GM04503 (cell line): ENCODE measurements around the gene NCKAP5.

Source experiments
- DNase-seq: peaks from one replicate; pipeline ENCODE4 v3.0.0-alpha.2; 2012; ENCODE audit warnings: low read depth

The NCKAP5 gene

DNA sequence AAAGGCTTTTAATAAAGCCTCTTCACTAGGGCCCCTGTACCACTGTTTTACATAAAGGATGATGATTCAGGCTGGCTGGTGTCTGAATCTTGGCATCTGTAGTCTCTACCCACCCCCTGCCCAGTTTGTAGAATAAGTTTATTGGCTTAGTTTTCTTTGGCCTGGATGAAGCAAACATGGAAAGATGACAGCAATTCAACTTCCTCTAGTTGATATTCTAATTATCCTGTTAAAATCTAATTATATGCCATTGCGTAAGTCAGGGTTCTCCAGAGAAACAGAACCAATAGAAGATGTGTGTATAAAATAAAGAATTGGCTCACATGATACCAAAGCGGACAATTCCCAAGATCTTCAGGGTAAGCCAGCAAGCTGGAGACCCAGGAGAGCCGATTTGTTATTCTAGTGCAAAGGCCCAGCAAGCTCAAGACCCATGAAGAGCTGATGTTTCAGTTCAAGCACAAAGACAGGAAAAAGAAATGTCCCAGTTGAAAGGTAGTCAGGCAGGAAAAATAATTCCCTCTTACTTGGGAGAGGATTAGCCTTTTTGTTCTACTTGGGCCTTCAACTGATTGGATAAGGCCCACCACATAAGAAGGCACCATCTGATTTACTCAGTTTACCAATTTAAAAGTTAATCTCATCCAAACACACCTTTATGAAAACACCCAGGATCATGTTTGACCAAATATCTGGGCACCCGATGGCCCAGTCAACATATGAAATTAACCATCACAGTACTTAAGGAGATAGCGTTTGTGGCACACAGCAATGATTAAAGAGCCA, 815.6 kb downstream of the NCKAP5 start:
- DNase-seq, result no peak

DNA sequence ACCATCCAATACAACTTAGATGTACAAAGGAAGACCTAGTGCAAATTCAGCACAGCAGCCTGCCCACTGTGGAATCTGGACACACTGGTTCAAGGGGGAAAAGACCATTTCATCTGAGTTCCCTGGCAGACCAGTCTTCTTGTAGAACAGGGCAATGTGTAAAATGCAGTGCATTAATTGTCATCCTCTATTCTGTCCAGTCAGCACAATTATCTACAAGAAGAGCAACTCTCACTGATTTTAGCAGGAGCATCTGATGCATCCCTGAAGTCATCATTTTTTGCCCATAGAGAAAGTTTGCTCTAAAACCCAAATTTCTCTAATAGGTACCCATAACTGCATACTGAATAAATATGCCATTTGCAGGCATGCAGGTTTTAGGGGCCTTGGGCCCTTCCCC, 816.4 kb downstream of the NCKAP5 start:
- DNase-seq, result no peak

DNA sequence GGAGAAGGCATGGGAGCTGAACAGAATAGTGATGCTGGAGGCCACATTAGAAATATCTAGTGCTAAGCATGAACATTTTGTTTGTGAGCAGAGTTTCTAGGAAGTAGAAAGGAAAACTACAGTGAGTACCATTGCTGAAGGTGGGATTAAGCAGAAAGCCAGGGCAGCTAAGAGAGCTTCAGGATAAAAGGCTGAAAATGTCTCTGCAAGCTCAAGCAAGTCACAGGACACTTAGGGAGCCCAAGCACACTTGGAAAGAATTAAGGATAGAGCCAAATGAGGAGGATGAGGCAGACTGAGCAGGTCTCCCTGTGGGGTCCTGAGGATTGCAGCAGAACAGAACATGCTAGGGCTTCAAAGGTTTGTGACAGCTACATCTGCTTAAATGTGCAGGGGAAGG, 817.7 kb downstream of the NCKAP5 start:
- no peak for DNase-seq

DNA sequence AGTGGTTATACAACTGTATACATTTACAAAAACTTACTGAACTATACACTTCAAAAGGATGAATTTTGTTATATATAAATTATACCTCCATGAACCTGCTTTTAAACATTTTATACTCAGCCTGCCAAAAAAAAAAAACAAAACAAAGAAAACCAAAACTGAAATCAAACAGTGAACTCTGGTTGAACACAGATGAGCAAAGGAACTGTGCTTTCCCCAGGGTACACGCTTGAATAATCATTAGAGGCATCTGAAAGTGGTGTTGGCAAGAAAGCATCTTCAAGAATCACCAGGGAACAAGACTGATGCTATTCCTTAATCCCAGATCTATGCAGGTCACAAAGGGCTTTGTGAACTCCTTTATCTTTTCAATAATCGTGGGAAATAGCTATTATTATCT, 821.2 kb downstream of the NCKAP5 start:
- no peak for DNase-seq

DNA sequence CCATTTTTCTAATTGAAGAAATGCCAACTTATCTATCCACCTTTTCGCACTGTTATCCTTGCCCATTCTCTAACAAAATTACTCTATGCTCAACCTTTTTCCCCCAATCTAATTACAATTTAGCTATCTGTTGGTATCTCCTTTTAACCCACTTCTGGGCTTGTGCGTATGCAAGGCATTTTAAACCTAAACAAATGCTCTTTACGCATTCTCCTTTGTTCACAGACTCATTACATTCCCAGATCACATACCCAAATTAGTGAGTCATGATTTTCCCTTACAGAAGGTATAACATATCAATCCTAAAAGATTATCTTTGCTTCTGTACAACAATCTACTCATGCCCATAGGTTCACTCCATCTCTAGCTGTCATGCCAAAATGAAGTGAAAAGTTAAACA, 826.5 kb downstream of the NCKAP5 start:
- DNase-seq, result no peak

DNA sequence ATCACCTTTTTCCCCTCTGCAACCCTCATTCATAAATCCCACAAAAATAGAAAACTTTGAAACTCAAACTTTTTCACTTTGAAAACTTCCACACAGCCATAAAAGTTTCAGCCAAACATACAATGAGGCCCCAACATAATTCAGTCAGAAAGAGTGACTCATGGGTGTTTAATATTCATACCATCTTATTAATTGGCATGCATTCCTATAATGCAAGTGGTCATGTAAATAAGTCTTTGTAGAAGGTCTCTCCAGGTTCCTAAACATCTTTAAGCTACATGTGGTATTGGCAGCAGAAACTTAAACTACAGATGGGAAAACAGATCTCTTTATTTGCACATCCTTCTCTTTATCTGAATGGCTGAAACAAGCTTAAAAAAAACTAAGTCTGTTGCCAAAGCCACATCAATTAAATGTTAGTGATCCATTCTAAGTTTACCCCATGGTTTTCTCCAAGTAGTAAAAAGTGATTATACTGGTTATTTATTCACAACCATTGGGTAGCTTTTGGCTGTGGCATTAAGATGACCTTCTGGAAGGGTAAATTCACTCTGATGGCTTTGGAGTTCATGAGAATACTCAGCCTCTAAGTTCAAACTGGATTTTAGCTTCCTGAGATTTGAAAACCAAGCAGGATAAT, 828.1 kb downstream of the NCKAP5 start:
- no peak for DNase-seq

DNA sequence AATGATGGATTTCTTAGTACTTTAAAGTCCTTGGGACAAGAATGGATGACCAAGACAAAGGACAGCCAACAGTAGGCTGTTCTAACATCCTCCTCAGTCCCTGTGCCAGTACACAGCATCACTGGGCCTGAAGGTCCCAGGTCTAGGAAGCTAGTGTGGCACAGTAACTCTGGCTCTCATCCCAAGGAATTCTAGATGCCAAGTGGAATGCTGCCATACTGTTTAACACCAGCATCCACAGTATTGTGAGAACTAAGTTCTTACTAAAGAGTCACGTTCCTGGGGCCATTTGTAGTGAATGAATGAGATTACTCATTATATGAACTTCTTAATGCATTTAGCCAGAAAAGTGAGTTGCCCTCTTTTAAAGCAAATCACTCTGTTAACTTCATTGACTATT, 830.0 kb downstream of the NCKAP5 start:
- no peak for DNase-seq

DNA sequence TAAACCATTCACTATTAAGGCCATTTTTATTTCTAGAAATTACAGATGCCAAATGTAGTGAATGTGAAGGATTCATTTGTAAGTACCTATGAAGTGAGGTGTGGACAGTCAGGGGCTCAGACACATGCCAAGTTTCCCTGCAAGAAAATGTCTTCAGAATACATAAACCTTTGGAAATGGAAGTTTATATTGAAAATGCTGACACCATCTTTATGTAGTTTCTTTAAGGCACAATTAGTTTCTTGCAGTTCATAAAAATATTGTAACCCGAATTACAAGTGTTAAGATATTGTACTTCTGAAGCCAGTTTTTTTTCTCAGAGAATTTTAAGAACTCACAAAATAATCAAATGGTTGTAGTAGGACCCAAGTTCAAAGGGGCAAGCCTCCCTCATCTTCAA, 832.2 kb downstream of the NCKAP5 start:
- DNase-seq, result no peak

DNA sequence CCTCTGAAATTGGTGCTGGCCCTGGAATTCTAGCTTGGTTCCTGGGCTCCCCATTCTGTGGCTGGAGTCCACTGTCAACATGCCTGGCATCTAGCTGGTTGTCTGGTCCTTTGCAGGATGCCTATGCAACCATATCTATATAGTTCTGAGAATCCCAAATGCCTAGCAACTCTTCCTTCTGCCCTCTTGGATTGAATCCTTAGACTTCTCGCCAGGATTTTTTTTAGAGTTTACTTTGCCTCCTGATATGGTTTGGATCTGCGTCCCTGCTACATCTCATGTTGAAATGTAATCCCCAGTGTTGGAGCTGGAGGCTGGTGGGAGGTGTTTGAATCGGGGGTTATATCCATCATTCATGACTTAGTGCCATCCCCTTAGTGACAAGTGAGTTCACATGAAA, 833.3 kb downstream of the NCKAP5 start:
- no peak for DNase-seq

DNA sequence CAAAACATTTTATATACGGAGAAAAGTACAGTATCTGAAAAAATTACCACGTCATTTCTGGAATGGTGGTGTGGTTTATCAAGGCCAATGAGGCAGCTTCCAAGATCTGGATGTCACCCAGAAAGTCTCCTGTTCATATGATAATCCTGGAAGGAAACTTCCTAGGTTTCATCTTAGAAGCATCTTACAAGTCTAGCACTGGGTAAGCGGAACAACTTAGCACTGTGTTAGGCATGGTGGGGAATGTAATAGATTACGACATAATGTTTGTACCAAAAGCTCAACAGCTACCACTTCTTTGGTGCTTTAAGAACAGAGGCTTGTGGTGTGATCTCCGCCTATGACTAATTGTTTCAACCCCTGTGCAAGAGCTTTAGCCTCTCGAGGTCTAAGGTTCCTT, 835.2 kb downstream of the NCKAP5 start:
- no peak for DNase-seq

DNA sequence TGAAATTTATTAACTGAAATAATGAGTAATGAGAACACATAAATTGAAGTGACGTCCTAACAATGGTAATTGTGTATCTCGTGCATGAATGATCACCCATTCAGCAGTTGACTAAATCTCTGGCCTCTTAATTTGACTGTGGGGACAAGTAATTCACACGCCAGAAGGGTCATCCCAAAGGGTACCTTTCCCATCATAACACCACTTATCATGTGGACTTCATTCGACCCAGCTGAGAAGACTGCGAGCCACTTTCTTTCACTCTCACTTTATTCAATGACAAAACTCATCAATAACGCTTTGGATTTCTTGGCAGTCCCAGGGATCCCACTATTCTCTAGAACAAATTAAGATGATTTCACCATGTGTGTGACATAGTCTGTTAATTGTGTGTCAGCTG, 835.6 kb downstream of the NCKAP5 start:
- DNase-seq, result no peak

DNA sequence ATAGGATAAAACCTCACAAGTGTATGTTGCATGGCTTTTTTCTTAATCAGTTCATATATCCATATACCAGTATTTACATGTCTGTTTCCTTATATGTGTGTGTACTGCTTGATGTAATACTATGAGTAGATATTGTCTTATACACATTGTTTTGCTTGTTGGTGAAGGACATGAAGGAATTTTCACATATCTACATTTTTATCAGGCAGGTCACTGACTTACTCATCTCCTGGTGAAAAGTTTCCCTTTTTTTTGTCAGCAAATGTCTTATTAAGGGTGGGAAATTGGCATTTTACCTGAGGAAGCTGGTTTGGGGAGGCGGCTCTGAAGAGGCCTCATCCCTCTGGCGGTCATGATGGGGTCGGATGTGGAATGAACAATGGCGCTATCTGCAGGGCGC, 836.8 kb downstream of the NCKAP5 start:
- DNase-seq, result no peak

DNA sequence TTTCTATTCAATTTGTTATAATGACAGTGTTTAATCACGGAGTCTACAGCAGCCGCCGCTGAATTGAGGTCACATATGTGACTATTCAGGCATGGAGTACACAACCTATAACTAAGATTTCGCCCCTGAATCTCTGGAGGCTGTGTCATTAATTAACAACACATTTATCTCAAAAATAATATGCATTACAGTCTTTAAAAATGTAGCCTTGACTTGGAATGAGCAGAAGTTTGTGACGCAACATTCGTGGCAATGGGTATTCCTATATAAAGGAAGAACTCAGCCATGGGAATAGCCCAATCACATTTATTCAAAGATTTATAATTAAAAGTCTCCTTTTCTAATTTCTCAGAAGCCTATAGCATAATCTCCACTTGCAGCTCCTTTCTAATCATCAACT, 837.7 kb downstream of the NCKAP5 start:
- DNase-seq, result no peak

DNA sequence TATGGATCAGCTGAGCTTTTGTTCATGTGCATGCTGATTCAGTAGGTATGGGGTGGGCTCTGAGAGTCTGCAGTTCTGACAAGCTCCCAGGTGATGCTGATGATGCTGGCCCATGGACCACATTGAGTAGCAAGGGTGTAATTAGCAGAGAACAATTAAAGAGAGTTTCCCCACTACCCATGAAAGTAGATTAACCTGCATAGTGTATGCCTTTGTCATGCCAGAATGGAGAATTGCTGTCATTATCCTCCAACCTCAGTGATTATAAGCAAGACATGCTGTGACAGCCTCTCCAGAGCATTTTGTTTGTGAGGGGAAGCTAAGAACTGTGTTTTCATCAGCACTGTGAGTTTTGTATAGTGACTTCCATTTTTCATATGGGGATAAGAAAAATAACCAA, 838.7 kb downstream of the NCKAP5 start:
- no peak for DNase-seq

DNA sequence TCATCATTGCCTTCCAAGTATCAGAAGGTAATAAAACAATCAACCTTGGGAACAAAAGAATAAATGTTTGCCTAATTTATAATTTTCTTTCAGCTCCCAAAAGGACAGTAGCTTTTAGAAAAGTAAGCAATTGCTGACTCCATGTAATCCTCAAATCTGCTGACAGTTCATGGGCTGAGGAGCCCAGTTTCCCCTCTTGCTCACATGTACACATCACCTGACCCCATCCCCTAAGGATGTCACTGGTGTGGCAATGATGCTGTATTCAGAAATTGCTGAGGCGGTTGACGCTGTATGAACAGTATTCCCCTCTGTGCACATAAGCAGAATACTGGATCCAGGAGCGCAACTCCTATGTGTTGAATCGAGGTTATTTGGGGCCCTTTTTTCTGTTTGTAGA, 842.1 kb downstream of the NCKAP5 start:
- no peak for DNase-seq

DNA sequence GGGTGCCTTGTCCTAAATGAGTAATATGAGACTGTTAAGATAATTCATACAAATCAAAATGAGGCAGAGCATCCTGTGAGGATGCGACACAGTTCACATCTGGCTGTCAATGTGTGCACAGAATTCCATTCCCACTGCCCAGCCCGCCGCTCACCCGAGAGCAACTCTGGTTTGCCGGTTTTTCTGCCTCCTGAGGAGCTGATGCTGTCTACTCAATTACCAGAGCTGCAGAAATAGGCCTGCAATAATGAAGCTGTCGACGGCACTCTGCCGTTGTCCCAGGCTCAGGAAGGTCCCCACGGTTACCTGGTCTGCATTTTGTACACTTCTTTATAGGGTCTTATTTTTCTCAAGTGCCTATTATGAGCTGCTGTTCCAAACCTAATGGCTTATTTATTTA, 842.5 kb downstream of the NCKAP5 start:
- DNase-seq, result no peak

DNA sequence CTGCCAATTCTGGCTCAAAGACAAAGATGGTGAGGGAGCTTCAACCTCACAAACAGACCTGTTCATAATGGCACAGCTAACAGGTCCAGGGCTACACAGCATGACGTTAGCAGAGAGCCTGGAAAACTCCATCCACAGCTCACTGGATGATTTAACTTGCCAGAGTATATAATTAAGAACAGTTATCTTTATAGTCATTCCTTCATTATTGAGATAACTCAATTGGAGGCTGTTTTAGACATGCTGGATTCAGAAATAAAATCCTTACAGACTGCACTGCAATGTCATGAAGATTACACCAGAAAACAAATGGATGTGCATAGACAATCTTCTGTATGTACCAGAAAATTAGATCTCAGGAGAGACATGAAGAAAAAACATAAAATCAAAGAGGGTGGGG, 843.1 kb downstream of the NCKAP5 start:
- DNase-seq, result no peak

DNA sequence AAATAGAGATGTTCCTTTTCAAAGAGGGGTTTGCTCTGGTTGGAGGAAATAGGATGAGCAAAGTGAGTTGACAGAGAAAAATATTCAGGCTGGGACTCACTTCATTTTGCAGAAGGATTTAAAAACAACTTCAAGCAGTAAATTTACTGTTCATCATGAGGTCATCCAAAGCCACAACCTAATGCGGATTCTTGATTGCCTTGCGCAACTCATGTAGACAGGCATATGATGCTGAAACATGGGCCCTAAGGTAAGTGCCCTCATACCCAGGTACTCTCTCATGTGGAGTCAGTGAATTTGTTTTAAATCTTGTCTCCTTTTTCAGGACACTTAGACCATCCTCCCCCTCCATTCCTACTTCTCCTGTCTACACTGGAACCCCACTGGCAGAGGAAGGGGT, 846.3 kb downstream of the NCKAP5 start:
- no peak for DNase-seq

DNA sequence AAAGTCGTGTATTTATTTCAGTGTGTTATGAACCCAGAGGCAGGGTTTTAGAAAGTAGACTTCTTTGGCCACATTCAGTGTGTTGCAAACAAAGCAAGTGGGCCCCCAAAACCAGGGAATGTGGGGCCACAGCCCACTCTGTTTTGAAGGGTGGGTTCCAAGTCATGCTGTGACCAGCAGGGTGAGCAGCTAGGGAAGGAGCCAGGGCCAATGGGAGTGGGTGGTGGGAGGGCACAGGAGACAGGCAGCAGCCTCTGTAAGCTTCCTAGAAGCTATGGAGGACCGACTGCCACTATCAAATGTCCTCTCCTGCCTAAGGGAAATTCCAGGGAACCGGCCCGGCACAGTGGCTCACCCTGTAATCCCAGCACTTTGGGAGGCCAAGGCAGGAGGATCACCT, 847.9 kb downstream of the NCKAP5 start:
- no peak for DNase-seq

DNA sequence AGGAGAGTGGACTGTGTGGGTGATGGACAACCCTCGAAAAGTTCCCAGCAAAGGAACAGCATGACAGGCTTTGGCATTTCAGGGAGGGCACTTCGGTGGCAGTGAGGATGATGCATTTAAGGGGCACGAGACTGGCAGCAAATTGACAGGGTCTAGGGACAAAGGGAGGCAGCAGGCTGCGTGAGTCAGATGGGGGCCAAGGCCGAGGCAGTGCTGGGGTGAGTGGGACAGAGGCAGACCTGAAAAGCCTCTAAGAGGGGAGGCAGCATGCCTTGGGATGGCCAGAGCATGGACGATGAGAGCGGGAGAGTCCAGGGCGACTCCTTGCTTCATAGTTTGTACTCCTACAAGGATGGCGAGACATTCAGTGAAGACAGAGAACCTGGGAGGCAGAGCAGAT, 848.8 kb downstream of the NCKAP5 start:
- DNase-seq, result no peak

DNA sequence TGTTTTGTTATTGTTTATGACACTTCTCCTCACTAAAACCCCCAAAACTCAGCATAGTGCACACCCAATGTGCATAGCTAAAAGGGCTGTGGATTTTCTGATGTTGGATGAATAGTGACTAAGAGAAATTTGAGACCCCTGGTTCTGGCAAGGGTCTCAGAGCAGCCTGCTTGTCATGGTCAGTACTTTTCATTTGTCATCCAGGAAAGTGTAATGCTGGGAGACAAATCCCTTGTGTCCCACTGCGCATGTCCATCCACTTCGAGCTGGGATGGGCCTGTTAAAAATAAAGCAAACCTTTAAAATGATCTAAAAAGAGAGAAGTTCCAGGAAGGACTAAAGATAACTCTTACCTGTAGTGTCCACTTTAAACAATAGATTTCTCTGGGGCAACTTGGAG, 851.3 kb downstream of the NCKAP5 start:
- no peak for DNase-seq

DNA sequence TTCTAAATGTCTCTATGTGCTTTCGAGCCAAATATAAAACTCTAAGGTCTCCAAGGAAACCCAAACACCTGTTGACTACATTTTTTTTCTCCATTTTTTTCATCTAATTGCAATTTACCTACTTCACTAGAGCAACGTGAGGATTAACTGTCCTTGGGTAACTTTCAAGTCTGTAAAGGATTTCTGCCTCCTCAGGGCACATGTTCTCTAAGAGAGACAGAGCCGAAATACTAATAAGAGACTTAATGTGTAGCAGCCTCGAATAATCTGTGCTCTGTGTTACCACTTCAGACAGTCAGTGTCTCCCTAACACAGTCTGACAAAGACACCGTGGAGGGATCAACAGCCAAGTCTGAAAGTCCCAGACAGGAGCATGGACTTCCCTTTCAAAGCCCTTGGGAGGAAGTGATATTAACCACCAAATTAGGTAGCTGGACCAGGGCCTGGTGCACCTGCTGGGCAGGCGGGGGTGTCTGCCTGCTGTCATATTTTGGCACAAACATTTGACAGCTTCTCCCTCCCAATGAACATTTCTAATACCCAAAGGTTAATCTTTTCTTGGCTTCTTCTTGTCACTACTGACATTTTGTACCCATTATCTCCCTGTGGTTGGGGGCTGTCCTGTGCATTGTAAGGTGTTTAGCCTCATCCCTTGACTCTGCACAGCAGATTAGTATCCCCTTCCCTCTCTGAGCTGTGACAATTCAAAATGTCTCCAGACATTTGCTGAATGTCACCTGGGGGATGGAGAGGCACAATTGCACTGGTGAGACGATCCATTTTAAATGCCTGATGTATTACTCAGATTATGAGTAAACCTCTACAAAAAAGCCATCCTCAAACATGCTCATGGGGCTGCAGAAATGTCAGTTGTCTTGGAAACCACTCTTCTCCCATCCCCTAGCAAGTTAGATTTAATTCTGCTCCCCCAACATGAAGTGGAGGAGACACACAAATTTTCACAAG, 852.6 kb downstream of the NCKAP5 start:
- DNase-seq, result no peak

DNA sequence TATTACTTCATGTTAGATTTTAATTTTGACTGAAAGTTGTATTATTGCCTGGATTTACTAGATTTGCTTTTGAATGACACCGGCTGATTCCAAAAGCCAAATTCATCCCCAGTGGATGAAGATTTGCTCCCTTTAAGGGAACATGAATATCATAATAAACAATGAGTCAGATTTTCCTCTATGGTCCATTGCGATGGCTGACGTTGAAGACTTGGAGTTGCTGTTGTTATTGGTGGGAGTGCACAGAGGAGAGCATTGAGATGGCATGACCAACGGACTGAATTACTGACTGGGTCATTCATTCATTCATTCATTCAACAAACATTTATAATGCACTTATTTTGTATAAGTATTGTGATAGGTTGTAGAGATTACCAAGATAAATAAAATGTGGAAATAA, 864.9 kb downstream of the NCKAP5 start:
- no peak for DNase-seq
